Measurements from ENCODE around the gene FBXO22. TPM values are rescaled to one million over a fixed set of nuclear protein-coding genes. Genes with fewer than 3 reads are reported as not detected.
"Not testable (repeated sequence)": the region's sequence is repeated elsewhere in the genome, so short reads cannot be mapped to it uniquely, and the experiment has no call there.

The FBXO22 gene
- total RNA-seq, 1 experiment from 2014 or later, result 51.4 TPM

GRCh38 chr15:75955720-75956119 is 52.0 kb downstream of the FBXO22 start:
- Histone ChIP-seq H3K27me3 (ENCODE audit: low read length) (no peaks in the 10 kb centered on the region), H3K4me3 (ENCODE audit: low read length) (no peak overlapping the region), H2AFZ (ENCODE audit: low read length) (no peak overlapping the region), H3K4me1 (ENCODE audit: insufficient read depth, low read length) (no peaks in the 10 kb centered on the region), H4K20me1 (ENCODE audit: low read length) (no peaks in the 10 kb centered on the region), H3F3A (ENCODE audit: low read length, unreplicated experiment) (no peaks in the 10 kb centered on the region), H3K79me2 (ENCODE audit: low read length) (no peaks in the 10 kb centered on the region), H3K4me2 (ENCODE audit: low read length) (no peak overlapping the region), H3K9me3 (ENCODE audit: low read length) (no peaks in the 10 kb centered on the region), H3K9ac (ENCODE audit: low read length) (no peak overlapping the region), H3K36me3 (ENCODE audit: low read depth, low read length) (no peaks in the 10 kb centered on the region), H3K9me2 (replicated peaks; ENCODE audit: low read length) (no peaks in the 10 kb centered on the region), H3K27ac (ENCODE audit: low read length) (no peak overlapping the region)
- ChIA-PET CTCF (no interaction called here), POLR2A (ENCODE audit: unreplicated experiment) (no interaction called here)
- ATAC-seq (no peak), DNase-seq (no peak)
- no peak for TF ChIP-seq EZH2phosphoT487 (IDR thresholded peaks at IDR 0.05; ENCODE audit: borderline replicate concordance, low read length)
- no peak for TF ChIP-seq CTCF (conservative IDR thresholded peaks at IDR 0.05; ENCODE audit: low read depth, low read length)
- no peak for TF ChIP-seq EZH2 (IDR thresholded peaks at IDR 0.05; ENCODE audit: low read length, unreplicated experiment)
- BruUV-seq (replicated peaks), result no TSS peak
- intact Hi-C loops (cut with micrococcal nuclease), result no loop called here

- no peaks in the 10 kb centered on the region for H3K27me3 ChIP-seq (ENCODE audit: low read length)
- H3K9me2 ChIP-seq (replicated peaks; ENCODE audit: low read length), result no peaks in the 10 kb centered on the region
- CTCF ChIA-PET, result no interaction called here
- no peak overlapping the region for H3K4me2 ChIP-seq (ENCODE audit: low read length)
- H3K4me1 ChIP-seq (ENCODE audit: insufficient read depth, low read length), result peaks cover 13% of the 10 kb centered on the region
- no peak overlapping the region for H3K9ac ChIP-seq (ENCODE audit: low read length)
- no peaks in the 10 kb centered on the region for H4K20me1 ChIP-seq (ENCODE audit: low read length)
- no peaks in the 10 kb centered on the region for H3K79me2 ChIP-seq (ENCODE audit: low read length)
- POLR2A ChIA-PET (ENCODE audit: unreplicated experiment), result no interaction called here
- ATAC-seq (no peak), DNase-seq (no peak)
- TF ChIP-seq EZH2phosphoT487 (IDR thresholded peaks at IDR 0.05; ENCODE audit: borderline replicate concordance, low read length) (no peak), CTCF (conservative IDR thresholded peaks at IDR 0.05; ENCODE audit: low read depth, low read length) (no peak), EZH2 (IDR thresholded peaks at IDR 0.05; ENCODE audit: low read length, unreplicated experiment) (no peak)
- H2AFZ ChIP-seq (ENCODE audit: low read length), result no peak overlapping the region
- H3K36me3 ChIP-seq (ENCODE audit: low read depth, low read length), result no peaks in the 10 kb centered on the region
- no peaks in the 10 kb centered on the region for H3K9me3 ChIP-seq (ENCODE audit: low read length)
- no peak overlapping the region for H3K4me3 ChIP-seq (ENCODE audit: low read length)
- BruUV-seq (replicated peaks), result no TSS peak
- H3K27ac ChIP-seq (ENCODE audit: low read length), result no peak overlapping the region
- no peaks in the 10 kb centered on the region for H3F3A ChIP-seq (ENCODE audit: low read length, unreplicated experiment)
- intact Hi-C loops (cut with micrococcal nuclease), result no loop called here
These were observed 57.7 kb downstream of the FBXO22 start for GRCh38 chr15:75961331-75961730.

- Histone ChIP-seq H3K27ac (ENCODE audit: low read length) (0 out of 2 replicates have a peak overlapping the region, but pooled peaks have one; percentile 11), H3K36me3 (ENCODE audit: low read depth, low read length) (no peaks in the 10 kb centered on the region), H3K9me2 (replicated peaks; ENCODE audit: low read length) (no peaks in the 10 kb centered on the region), H3K4me1 (ENCODE audit: insufficient read depth, low read length) (peaks cover 15% of the 10 kb centered on the region), H3F3A (ENCODE audit: low read length, unreplicated experiment) (no peaks in the 10 kb centered on the region), H3K27me3 (ENCODE audit: low read length) (no peaks in the 10 kb centered on the region), H3K4me2 (ENCODE audit: low read length) (peak overlapping the region; percentile 57), H3K79me2 (ENCODE audit: low read length) (no peaks in the 10 kb centered on the region), H4K20me1 (ENCODE audit: low read length) (no peaks in the 10 kb centered on the region), H2AFZ (ENCODE audit: low read length) (peak overlapping the region; percentile 60), H3K9me3 (ENCODE audit: low read length) (no peaks in the 10 kb centered on the region), H3K9ac (ENCODE audit: low read length) (no peak overlapping the region), H3K4me3 (ENCODE audit: low read length) (no peak overlapping the region)
- BruUV-seq (replicated peaks), result no TSS peak
- ATAC-seq (peak; percentile 43), DNase-seq (peak; percentile 75)
- ChIA-PET CTCF (no interaction called here), POLR2A (ENCODE audit: unreplicated experiment) (interaction anchor here (0.7 kb wide), 1 partner anchor 12 kb away, joined by 3 read pairs; no protein-coding TSS in a partner anchor)
- intact Hi-C loops (cut with micrococcal nuclease), result no loop called here
- no peak for TF ChIP-seq EZH2 (IDR thresholded peaks at IDR 0.05; ENCODE audit: low read length, unreplicated experiment)
- no peak for TF ChIP-seq CTCF (conservative IDR thresholded peaks at IDR 0.05; ENCODE audit: low read depth, low read length)
- TF ChIP-seq EZH2phosphoT487 (IDR thresholded peaks at IDR 0.05; ENCODE audit: borderline replicate concordance, low read length), result no peak
These were observed 62.4 kb downstream of the FBXO22 start for GRCh38 chr15:75966073-75966472.

- H3K36me3 ChIP-seq (ENCODE audit: low read depth, low read length); DNase-seq; H3K4me1 ChIP-seq (ENCODE audit: insufficient read depth, low read length); H3K9me3 ChIP-seq (ENCODE audit: low read length); POLR2A ChIA-PET (ENCODE audit: unreplicated experiment); H4K20me1 ChIP-seq (ENCODE audit: low read length); H3K9me2 ChIP-seq (replicated peaks; ENCODE audit: low read length); CTCF ChIA-PET; H3K27ac ChIP-seq (ENCODE audit: low read length); H3K9ac ChIP-seq (ENCODE audit: low read length); H3K4me2 ChIP-seq (ENCODE audit: low read length); intact Hi-C loops (cut with micrococcal nuclease); BruUV-seq (replicated peaks); H2AFZ ChIP-seq (ENCODE audit: low read length); H3F3A ChIP-seq (ENCODE audit: low read length, unreplicated experiment); H3K4me3 ChIP-seq (ENCODE audit: low read length); H3K79me2 ChIP-seq (ENCODE audit: low read length); ATAC-seq: not testable (repeated sequence)
- H3K27me3 ChIP-seq (ENCODE audit: low read length), result peaks cover 13% of the 10 kb centered on the region; the same call in 1 of the 2 replicates
These were observed 73.1 kb downstream of the FBXO22 start for GRCh38 chr15:75976766-75977165.
